ENCODE data around the gene PIGR. TPM values are rescaled to one million over a fixed set of nuclear protein-coding genes. Genes with fewer than 3 reads are reported as not detected.

The PIGR gene
- total RNA-seq, 1 experiment from 2014 or later: 2.6 TPM

DNA sequence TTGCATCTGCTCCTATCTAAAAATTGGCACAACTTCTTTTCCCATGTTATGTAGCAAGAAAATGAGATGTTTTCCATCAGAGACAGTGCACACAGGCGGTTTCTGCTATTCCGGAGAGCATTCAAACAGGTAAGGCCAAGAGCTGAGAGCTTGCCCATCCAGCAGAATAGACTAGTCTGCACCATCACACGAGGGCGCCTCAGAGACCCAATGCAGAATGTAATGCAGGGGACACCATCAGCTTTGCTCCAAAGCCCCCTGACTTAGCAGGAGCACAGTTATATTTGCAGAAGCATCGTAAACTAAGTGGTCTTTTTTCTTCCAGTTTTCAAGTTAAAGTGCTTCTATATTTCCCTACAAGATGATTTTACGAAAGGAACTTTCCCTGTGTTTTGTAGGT lies 44.3 kb downstream of the PIGR start:
- Histone ChIP-seq H3K27ac (ENCODE audit: low read depth, low read length) (no peak overlapping the region), H3K4me3 (replicated peaks in 1 of 2; ENCODE audit: low read depth in 1 of 2, low read length in 2 of 2) (no peak overlapping the region), H3K4me1 (ENCODE audit: control insufficient read depth in 1 of 2, insufficient read depth in 2 of 2, low read length in 2 of 2) (peaks cover 17 to 33% of the 10 kb centered on the region in 2 experiments), H3K27me3 (ENCODE audit: insufficient read depth, low read length) (no peaks in the 10 kb centered on the region), H4K20me1 (ENCODE audit: insufficient read depth) (no peaks in the 10 kb centered on the region), H3K36me3 (ENCODE audit: control insufficient read depth in 1 of 2, insufficient read depth in 2 of 2, low read length in 2 of 2) (no peaks in the 10 kb centered on the region), H3K9me2 (ENCODE audit: insufficient read depth) (no peaks in the 10 kb centered on the region), H3K9ac (ENCODE audit: low read length) (no peak overlapping the region), H3K79me2 (ENCODE audit: insufficient read depth, low read length) (no peaks in the 10 kb centered on the region), H3K9me3 (ENCODE audit: control insufficient read depth in 1 of 2, insufficient read depth in 1 of 2, low read depth in 1 of 2, low read length in 2 of 2) (no peaks in the 10 kb centered on the region), H3K4me2 (ENCODE audit: low read length) (no peak overlapping the region), H2AFZ (ENCODE audit: low read depth, low read length, poor library complexity, severe bottlenecking) (no peak overlapping the region)
- ATAC-seq (no peak), DNase-seq (ENCODE audit: low read depth, low spot score) (no peak)
- RAD21 ChIA-PET (ENCODE audit: low non-redundant PET in 1 of 2, low total read pairs in 2 of 2, uncharacterized antibody in 2 of 2, unreplicated experiment in 2 of 2): no interaction called here
- BruUV-seq (replicated peaks): no TSS peak
- intact Hi-C loops (cut with micrococcal nuclease): no loop called here
- POLR2A ChIA-PET: no interaction called here
- TF ChIP-seq, protein P1, sequence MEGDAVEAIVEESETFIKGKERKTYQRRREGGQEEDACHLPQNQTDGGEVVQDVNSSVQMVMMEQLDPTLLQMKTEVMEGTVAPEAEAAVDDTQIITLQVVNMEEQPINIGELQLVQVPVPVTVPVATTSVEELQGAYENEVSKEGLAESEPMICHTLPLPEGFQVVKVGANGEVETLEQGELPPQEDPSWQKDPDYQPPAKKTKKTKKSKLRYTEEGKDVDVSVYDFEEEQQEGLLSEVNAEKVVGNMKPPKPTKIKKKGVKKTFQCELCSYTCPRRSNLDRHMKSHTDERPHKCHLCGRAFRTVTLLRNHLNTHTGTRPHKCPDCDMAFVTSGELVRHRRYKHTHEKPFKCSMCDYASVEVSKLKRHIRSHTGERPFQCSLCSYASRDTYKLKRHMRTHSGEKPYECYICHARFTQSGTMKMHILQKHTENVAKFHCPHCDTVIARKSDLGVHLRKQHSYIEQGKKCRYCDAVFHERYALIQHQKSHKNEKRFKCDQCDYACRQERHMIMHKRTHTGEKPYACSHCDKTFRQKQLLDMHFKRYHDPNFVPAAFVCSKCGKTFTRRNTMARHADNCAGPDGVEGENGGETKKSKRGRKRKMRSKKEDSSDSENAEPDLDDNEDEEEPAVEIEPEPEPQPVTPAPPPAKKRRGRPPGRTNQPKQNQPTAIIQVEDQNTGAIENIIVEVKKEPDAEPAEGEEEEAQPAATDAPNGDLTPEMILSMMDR (IDR thresholded peaks at IDR 0.05 in 2 of 3, conservative IDR thresholded peaks at IDR 0.05 in 1 of 3; ENCODE audit: borderline replicate concordance in 1 of 3, insufficient read depth in 1 of 3, low read depth in 2 of 3, low read length in 2 of 3): no peak
- no peak for TF ChIP-seq CBX3 (IDR thresholded peaks at IDR 0.05; ENCODE audit: low read depth)
- no peak for TF ChIP-seq SRF (IDR thresholded peaks at IDR 0.05; ENCODE audit: low read depth)
- TF ChIP-seq ELF1 (IDR thresholded peaks at IDR 0.05; ENCODE audit: borderline replicate concordance, low read depth): no peak
- TF ChIP-seq, protein P2, sequence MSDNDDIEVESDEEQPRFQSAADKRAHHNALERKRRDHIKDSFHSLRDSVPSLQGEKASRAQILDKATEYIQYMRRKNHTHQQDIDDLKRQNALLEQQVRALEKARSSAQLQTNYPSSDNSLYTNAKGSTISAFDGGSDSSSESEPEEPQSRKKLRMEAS (IDR thresholded peaks at IDR 0.05): no peak
- no peak for TF ChIP-seq ATF3 (IDR thresholded peaks at IDR 0.05)
- no peak for TF ChIP-seq EZH2 (IDR thresholded peaks at IDR 0.05)
- TF ChIP-seq, protein P3, sequence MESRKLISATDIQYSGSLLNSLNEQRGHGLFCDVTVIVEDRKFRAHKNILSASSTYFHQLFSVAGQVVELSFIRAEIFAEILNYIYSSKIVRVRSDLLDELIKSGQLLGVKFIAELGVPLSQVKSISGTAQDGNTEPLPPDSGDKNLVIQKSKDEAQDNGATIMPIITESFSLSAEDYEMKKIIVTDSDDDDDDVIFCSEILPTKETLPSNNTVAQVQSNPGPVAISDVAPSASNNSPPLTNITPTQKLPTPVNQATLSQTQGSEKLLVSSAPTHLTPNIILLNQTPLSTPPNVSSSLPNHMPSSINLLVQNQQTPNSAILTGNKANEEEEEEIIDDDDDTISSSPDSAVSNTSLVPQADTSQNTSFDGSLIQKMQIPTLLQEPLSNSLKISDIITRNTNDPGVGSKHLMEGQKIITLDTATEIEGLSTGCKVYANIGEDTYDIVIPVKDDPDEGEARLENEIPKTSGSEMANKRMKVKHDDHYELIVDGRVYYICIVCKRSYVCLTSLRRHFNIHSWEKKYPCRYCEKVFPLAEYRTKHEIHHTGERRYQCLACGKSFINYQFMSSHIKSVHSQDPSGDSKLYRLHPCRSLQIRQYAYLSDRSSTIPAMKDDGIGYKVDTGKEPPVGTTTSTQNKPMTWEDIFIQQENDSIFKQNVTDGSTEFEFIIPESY (IDR thresholded peaks at IDR 0.05; ENCODE audit: extremely low read depth, insufficient replicate concordance, low read length): no peak
- no peak for TF ChIP-seq REST (IDR thresholded peaks at IDR 0.05; ENCODE audit: low read depth)
- TF ChIP-seq CEBPB (IDR thresholded peaks at IDR 0.05; ENCODE audit: low read depth): no peak
- TF ChIP-seq POLR2A (IDR thresholded peaks at IDR 0.05; ENCODE audit: borderline replicate concordance, extremely low read depth, insufficient read depth, insufficient read length): no peak
- CTCF ChIA-PET: no interaction called here

Data from HCT116 (cell line).